PC-3 (cell line): ENCODE data around the gene ITGAL. TPM values are rescaled to one million over a fixed set of nuclear protein-coding genes. Genes with fewer than 3 reads are reported as not detected.
A peak's percentile ranks its signal among the peaks of the same experiment; 100 is the strongest.

Source experiments
- ATAC-seq: fragments of 200-7000 bp; cut with Tn5 transposase; 2 replicates; pipeline ENCODE4 v1.9.1; 2020; ENCODE audit warnings: mild to moderate bottlenecking, moderate library complexity
- BruUV-seq: library from RNA; stranded (reverse); fragments of 400-500 nt; replicated peaks from 2 replicates; lab custom pipeline; 2021; lab: Mats Ljungman, UMichigan
- CTCF ChIA-PET: fragments of 300-600 bp; sonication (Branson Sonifier 250); formaldehyde crosslinking; loops from one replicate; lab custom pipeline; 2022; ENCODE audit warnings: antibody characterized with exemption; lab: Charles Lee
- POLR2A ChIA-PET: fragments of 300-600 bp; sonication (Branson Sonifier 250); formaldehyde crosslinking; loops from one replicate; lab custom pipeline; 2022; ENCODE audit warnings: antibody characterized with exemption; ENCODE audit not compliant: unreplicated experiment; lab: Charles Lee
- DNase-seq: peaks from one replicate; pipeline ENCODE4 v3.0.0-alpha.2; 2015
- H2AFZ ChIP-seq: fragments of 300-600 bp; sonication (generic); 2 replicates; pipeline ENCODE4 v1.6.0; 2016; ENCODE audit warnings: antibody characterized with exemption, low read length
- H3F3A ChIP-seq: fragments of 300-600 bp; sonication (generic); one replicate; pipeline ENCODE4 v1.6.0; 2017; ENCODE audit warnings: antibody characterized with exemption, low read length, control low read depth, mild to moderate bottlenecking; ENCODE audit not compliant: unreplicated experiment
- H3K27ac ChIP-seq: fragments of 300-600 bp; sonication (generic); 2 replicates; pipeline ENCODE4 v1.5.1; 2016; ENCODE audit warnings: mild to moderate bottlenecking, low read length
- H3K27me3 ChIP-seq: fragments of 300-600 bp; sonication (generic); 2 replicates; pipeline ENCODE4 v1.6.1; 2016; ENCODE audit warnings: low read length, mixed read lengths
- H3K36me3 ChIP-seq: fragments of 300-600 bp; sonication (generic); 2 replicates; pipeline ENCODE4 v1.6.1; 2016; ENCODE audit warnings: low read depth, mixed run types, low read length, mixed read lengths
- H3K4me1 ChIP-seq: fragments of 300-600 bp; sonication (generic); 2 replicates; pipeline ENCODE4 v1.5.1; 2016; ENCODE audit warnings: low read length; ENCODE audit not compliant: insufficient read depth
- H3K4me2 ChIP-seq: fragments of 300-600 bp; sonication (generic); 2 replicates; pipeline ENCODE4 v1.6.0; 2016; ENCODE audit warnings: low read length
- H3K4me3 ChIP-seq: fragments of 300-600 bp; sonication (generic); 2 replicates; pipeline ENCODE4 v1.5.1; 2016; ENCODE audit warnings: mild to moderate bottlenecking, low read length, mixed read lengths
- H3K79me2 ChIP-seq: fragments of 300-600 bp; sonication (generic); 2 replicates; pipeline ENCODE4 v1.6.1; 2017; ENCODE audit warnings: low read length, mixed read lengths
- H3K9ac ChIP-seq: fragments of 300-600 bp; sonication (generic); 2 replicates; pipeline ENCODE4 v1.6.0; 2016; ENCODE audit warnings: mild to moderate bottlenecking, low read length
- H3K9me2 ChIP-seq: fragments of 300-600 bp; sonication (generic); replicated peaks from 2 replicates; pipeline ENCODE4 v1.6.1; 2016; ENCODE audit warnings: mixed run types, low read length, mixed read lengths
- H3K9me3 ChIP-seq: fragments of 300-600 bp; sonication (generic); 2 replicates; pipeline ENCODE4 v1.6.1; 2016; ENCODE audit warnings: low read length, mixed read lengths
- H4K20me1 ChIP-seq: fragments of 300-600 bp; sonication (generic); 2 replicates; pipeline ENCODE4 v1.6.1; 2016; ENCODE audit warnings: low read length, mixed read lengths
- EZH2 ChIP-seq: fragments of 300-600 bp; sonication (generic); IDR thresholded peaks from one replicate; pipeline ENCODE4 v1.6.1; 2017; ENCODE audit warnings: antibody characterized with exemption, mild to moderate bottlenecking, low read length; ENCODE audit not compliant: unreplicated experiment
- EZH2phosphoT487 ChIP-seq: fragments of 300-600 bp; sonication (generic); IDR thresholded peaks from 2 replicates; pipeline ENCODE4 v1.6.1; 2018; ENCODE audit warnings: mild to moderate bottlenecking, antibody characterized with exemption, low read length, borderline replicate concordance
- intact Hi-C: fragments of 100-400 bp; cut with micrococcal nuclease; formaldehyde crosslinking; loops from 2 replicates; pipeline ENCODE4 v1.9.0; 2023
- total RNA-seq: library from RNA; depleted of rRNA; stranded (reverse); fragments of >200 nt; gene quantifications from 2 replicates; pipeline ENCODE4 v1.2.3, GENCODE V29; 2014
- TF ChIP-seq, protein P1 (sequence below): fragments of 300-600 bp; sonication (generic); conservative IDR thresholded peaks from 2 replicates; pipeline ENCODE4 v1.5.1; 2017; ENCODE audit warnings: antibody characterized with exemption, low read depth, mild to moderate bottlenecking, low read length

ITGAL gene
- total RNA-seq, 1 experiment from 2014 or later: not detected

DNA sequence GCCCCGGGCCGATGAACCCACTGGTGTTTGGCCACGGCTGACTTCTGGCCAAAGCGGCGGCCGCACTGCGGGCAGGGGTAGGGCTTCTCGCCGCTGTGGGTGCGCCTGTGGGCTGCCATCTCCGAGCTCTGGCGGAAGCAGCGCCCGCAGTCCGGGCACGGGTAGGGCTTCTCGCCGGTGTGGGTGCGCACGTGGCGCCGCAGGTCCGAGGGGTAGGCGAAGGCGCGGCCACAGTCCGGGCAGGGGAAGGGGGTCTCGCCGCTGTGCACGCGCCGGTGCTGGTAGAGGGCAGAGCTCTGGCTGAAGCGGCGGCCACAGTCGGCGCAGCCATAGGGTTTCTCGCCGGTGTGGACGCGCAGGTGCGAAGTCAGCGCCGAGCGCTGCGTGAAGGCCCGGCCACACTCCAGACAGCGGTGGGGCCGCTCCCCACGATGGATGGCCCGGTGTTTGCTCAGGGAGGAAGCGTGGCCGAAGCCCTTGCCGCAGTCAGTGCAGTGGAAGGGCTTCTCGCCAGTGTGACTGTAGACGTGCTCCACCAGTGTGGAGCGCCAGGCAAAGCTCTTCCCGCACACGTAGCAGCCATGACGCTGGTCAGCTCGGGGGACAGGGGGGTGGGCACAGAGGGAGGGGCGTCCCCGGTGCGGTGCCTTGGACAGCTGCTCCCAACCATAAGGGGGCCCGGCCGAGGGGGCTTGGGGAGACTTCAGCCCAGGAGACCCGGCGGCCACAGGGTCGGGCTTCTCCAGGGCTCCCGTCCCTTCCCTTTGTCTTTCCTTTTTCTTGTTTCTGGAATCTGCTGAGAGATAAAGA is 83.0 kb downstream of the ITGAL start:
- ChIA-PET CTCF (no interaction called here), POLR2A (no interaction called here)
- BruUV-seq: no TSS peak

DNA sequence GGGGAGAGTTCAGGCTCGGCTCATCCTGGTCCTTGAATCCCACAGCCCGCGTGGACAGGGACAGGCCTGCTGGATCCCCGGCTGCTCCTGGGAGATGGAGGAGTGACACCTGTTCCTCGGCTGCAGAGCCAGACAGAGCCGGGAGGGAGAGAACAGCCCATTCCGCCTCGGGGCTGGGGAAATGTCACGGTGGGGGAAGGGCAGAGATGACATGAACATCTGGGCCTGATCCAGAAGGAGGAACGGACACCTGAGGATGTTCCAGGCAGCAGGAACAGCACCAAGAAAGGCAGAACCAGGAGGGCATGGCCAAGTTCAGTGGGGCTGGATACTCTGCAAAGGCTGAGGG is 83.6 kb downstream of the ITGAL start:
- H3K79me2 ChIP-seq: peaks cover 29% of the 10 kb centered on the region
- intact Hi-C loops: no loop called here
- no peak overlapping the region for H3K4me3 ChIP-seq
- CTCF ChIA-PET: no interaction called here
- TF ChIP-seq, protein P1, sequence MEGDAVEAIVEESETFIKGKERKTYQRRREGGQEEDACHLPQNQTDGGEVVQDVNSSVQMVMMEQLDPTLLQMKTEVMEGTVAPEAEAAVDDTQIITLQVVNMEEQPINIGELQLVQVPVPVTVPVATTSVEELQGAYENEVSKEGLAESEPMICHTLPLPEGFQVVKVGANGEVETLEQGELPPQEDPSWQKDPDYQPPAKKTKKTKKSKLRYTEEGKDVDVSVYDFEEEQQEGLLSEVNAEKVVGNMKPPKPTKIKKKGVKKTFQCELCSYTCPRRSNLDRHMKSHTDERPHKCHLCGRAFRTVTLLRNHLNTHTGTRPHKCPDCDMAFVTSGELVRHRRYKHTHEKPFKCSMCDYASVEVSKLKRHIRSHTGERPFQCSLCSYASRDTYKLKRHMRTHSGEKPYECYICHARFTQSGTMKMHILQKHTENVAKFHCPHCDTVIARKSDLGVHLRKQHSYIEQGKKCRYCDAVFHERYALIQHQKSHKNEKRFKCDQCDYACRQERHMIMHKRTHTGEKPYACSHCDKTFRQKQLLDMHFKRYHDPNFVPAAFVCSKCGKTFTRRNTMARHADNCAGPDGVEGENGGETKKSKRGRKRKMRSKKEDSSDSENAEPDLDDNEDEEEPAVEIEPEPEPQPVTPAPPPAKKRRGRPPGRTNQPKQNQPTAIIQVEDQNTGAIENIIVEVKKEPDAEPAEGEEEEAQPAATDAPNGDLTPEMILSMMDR: no peak
- no peak for TF ChIP-seq EZH2
- no peak for TF ChIP-seq EZH2phosphoT487
- H3K4me1 ChIP-seq: peaks cover 3% of the 10 kb centered on the region; the same call in 1 of the 2 replicates
- no peak overlapping the region for H3K4me2 ChIP-seq
- no peaks in the 10 kb centered on the region for H3K36me3 ChIP-seq
- no peak overlapping the region for H3K27ac ChIP-seq
- no peaks in the 10 kb centered on the region for H3K9me3 ChIP-seq
- no peaks in the 10 kb centered on the region for H3K27me3 ChIP-seq
- no peaks in the 10 kb centered on the region for H3F3A ChIP-seq
- no peaks in the 10 kb centered on the region for H4K20me1 ChIP-seq
- DNase-seq (no peak), ATAC-seq (no peak)
- POLR2A ChIA-PET: no interaction called here
- H2AFZ ChIP-seq: no peak overlapping the region
- H3K9ac ChIP-seq: no peak overlapping the region
- no TSS peak for BruUV-seq
- no peaks in the 10 kb centered on the region for H3K9me2 ChIP-seq

More for the DNA sequence above, 83.0 kb downstream of the ITGAL start:
- Histone ChIP-seq H3K9me2 (no peaks in the 10 kb centered on the region), H3K36me3 (no peaks in the 10 kb centered on the region), H3K9ac (no peak overlapping the region), H3K4me3 (no peak overlapping the region), H3K4me2 (no peak overlapping the region), H3K9me3 (no peaks in the 10 kb centered on the region), H2AFZ (no peak overlapping the region), H3K27ac (no peak overlapping the region), H3K27me3 (no peaks in the 10 kb centered on the region), H3K4me1 (peaks cover 3% of the 10 kb centered on the region; the same call in 1 of the 2 replicates), H4K20me1 (no peaks in the 10 kb centered on the region), H3K79me2 (peaks cover 29% of the 10 kb centered on the region), H3F3A (no peaks in the 10 kb centered on the region)
- DNase-seq: no peak
- ATAC-seq: no peak
- TF ChIP-seq EZH2: no peak
- TF ChIP-seq, protein P1: no peak
- no peak for TF ChIP-seq EZH2phosphoT487
- intact Hi-C loops: no loop called here

DNA sequence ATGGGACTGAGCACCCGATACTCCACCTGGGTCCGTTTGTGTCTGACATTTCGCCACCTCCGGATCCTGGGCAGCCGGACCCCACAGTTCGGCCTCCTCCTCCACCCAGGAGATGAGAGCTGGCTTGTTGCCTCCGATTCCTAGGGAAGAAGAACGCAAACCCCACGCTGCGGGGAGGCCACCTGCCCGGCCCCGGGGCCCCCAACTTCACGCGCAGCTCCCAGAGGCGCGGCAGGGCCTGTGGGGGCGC is 85.1 kb downstream of the ITGAL start:
- peaks cover 29% of the 10 kb centered on the region for H3K79me2 ChIP-seq
- ATAC-seq (no peak), DNase-seq (no peak)
- BruUV-seq: no TSS peak
- H3K27me3 ChIP-seq: no peaks in the 10 kb centered on the region
- H3F3A ChIP-seq: no peaks in the 10 kb centered on the region
- H2AFZ ChIP-seq: peak overlapping the region; percentile 90
- ChIA-PET POLR2A (interaction anchor here (0.7 to 1.4 kb wide), 3 partner anchors 8 to 374 kb away, joined by 3 read pairs; partner anchors contain the start of gene CORO1A), CTCF (interaction anchor here (1.4 kb wide), 1 partner anchor 41 kb away, joined by 6 read pairs; no protein-coding TSS in a partner anchor)
- peak overlapping the region; percentile 85 for H3K4me2 ChIP-seq
- intact Hi-C loops: no loop called here
- peak overlapping the region; percentile 92 for H3K4me3 ChIP-seq
- TF ChIP-seq, protein P1: no peak
- no peak for TF ChIP-seq EZH2phosphoT487
- TF ChIP-seq EZH2: no peak
- H3K36me3 ChIP-seq: no peaks in the 10 kb centered on the region
- H3K9me2 ChIP-seq: no peaks in the 10 kb centered on the region
- H3K27ac ChIP-seq: peak overlapping the region; percentile 78
- peak overlapping the region; percentile 95 for H3K9ac ChIP-seq
- peaks cover 3% of the 10 kb centered on the region; the same call in 1 of the 2 replicates for H3K4me1 ChIP-seq
- no peaks in the 10 kb centered on the region for H4K20me1 ChIP-seq
- H3K9me3 ChIP-seq: no peaks in the 10 kb centered on the region
